ENCODE data around the gene LYPD4. TPM values are rescaled to one million over a fixed set of nuclear protein-coding genes. Genes with fewer than 3 reads are reported as not detected.
"Not testable (repeated sequence)": the region's sequence is repeated elsewhere in the genome, so short reads cannot be mapped to it uniquely, and the experiment has no call there.

The LYPD4 gene
- total RNA-seq, 2 experiments from 2014 or later: not detected

DNA sequence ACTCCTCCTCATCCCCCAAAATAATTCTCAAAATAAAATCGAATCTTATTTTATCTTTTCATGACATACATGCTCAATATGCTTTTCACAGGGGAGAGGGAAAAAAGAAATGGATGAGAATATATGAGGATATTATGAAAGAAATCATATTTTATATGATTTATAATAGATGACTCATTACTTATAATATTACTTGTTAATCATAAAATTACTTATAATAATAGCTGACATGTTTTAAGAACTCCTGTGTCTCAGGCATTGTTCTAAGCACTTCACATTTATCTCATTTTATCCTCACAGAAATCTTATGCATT is 51.1 kb downstream of the LYPD4 start:
- no peaks in the 10 kb centered on the region for H3K36me3 Mint-ChIP-seq
- POLR2A ChIA-PET: interaction anchor here (0.7 kb wide), 1 partner anchor 28 kb away, joined by 3 read pairs; no protein-coding TSS in a partner anchor
- no peaks in the 10 kb centered on the region for H3K9me3 Mint-ChIP-seq
- no peak overlapping the region for H3K27ac Mint-ChIP-seq
- peaks cover 36% of the 10 kb centered on the region for H3K27me3 Mint-ChIP-seq
- H3K4me1 Mint-ChIP-seq (ENCODE audit: low read depth): no peaks in the 10 kb centered on the region
- no peak for DNase-seq
- no peak overlapping the region for H3K4me3 Mint-ChIP-seq
- CTCF ChIA-PET: interaction anchor here (0.5 to 6.4 kb wide), 35 partner anchors 8 to 345 kb away, joined by 3 to 107 read pairs (median 4); partner anchors contain the start of genes CEACAM6 and RABAC1
- intact Hi-C loops (cut with micrococcal nuclease): loop anchor here (1.0 kb wide), 1 partner anchor 28 kb away; no protein-coding TSS in a partner anchor

DNA sequence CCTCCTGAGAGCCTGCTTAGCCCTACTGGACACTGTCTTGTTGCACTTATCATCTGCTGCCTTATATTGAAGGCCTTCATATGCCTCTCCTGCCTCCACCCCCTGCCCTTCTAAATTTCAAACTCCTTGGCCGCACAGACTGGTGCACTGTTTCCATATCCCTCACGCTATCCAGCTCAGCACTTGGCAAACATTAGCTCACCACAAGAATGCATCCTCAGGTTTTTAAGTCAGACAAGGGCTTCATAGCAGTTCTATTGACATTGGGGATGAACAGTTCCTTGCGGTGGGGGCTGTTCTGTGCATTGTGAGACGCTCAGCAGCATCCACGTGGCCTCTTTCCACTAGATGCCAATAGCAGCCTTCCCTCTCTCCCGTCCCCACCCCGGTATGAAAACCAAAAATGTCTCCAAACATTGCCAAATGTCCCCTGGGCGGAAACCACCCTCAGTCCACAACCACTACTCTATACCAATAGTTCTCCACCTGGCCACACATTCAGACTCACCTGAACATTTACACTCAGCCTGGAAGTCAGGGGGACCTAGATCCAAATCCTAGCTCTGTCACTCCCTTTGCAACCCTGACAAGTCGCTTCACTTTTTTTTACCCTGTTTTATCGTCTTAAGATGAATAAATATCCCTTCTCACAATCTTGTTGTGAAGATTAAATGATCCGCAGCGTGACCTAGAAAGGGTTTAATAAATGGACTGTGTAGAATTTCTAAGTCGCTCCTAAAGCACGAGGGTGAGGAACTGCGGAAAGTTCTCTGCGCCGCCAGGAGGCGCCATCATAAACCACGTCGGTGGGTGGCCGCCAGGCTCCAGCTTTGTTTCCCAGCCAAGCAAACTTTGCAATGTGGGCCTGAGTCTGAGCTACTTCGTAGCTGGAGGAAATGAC is 51.7 kb downstream of the LYPD4 start:
- H3K4me3 Mint-ChIP-seq: no peak overlapping the region
- H3K9me3 Mint-ChIP-seq: no peaks in the 10 kb centered on the region
- intact Hi-C loops (cut with micrococcal nuclease): loop anchor here (1.0 kb wide), 1 partner anchor 29 kb away; no protein-coding TSS in a partner anchor
- H3K4me1 Mint-ChIP-seq (ENCODE audit: low read depth): no peaks in the 10 kb centered on the region
- ChIA-PET POLR2A (interaction anchor here (0.7 kb wide), 1 partner anchor 28 kb away, joined by 3 read pairs; no protein-coding TSS in a partner anchor), CTCF (interaction anchor here (0.5 to 6.4 kb wide), 45 partner anchors 8 to 344 kb away, joined by 3 to 107 read pairs (median 4); partner anchors contain the start of genes CEACAM6 and RABAC1)
- no peak overlapping the region for H3K27ac Mint-ChIP-seq
- H3K27me3 Mint-ChIP-seq: peaks cover 35% of the 10 kb centered on the region
- peak; percentile 67 for DNase-seq
- H3K36me3 Mint-ChIP-seq: no peaks in the 10 kb centered on the region

DNA sequence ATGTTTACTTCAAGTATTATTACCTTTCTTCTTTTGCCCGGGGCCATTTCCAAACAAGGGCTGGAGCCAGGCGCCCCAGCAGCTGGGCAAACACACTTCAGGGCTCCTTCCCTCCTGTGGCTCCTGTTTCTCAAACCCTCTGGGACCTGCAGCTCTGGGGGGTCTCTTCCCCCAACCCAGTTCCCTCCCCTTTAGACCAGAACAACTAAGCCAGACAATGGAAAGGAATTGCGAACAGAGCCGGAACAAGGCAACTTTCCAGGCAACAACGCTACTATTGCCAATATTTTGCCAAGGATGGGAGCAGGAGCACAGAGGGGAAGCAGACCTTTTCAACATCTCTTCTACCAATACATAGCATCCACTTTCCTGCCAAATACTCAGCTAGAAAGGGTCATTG is 55.4 kb downstream of the LYPD4 start:
- intact Hi-C loops (cut with micrococcal nuclease); POLR2A ChIA-PET; H3K4me3 Mint-ChIP-seq; H3K36me3 Mint-ChIP-seq; H3K9me3 Mint-ChIP-seq; DNase-seq; H3K27ac Mint-ChIP-seq: not testable (repeated sequence)
- H3K4me1 Mint-ChIP-seq (ENCODE audit: low read depth): peaks cover 16% of the 10 kb centered on the region
- H3K27me3 Mint-ChIP-seq: peaks cover 51% of the 10 kb centered on the region
- CTCF ChIA-PET: interaction anchor here (1.8 kb wide), 1 partner anchor 36 kb away, joined by 7 read pairs; no protein-coding TSS in a partner anchor

DNA sequence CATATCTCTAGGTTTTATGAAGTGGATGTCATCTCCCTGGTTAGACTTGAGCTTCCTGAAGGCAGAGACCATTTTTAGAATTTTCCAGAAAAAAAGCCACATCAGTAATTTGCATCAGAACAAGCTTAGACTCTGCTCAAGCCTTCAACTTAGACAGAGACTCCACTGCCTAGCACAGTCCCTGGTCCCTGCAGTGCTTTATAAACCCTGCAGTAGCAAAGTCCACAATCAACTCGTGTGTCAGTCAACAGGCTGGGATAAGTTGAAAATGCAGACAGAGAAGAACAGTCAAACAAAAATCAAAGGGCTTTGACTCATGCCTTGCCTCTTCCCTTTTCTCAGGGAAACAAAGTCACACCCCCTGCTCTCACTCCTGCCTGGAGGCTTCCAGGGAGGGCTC is 56.0 kb downstream of the LYPD4 start:
- H3K9me3 Mint-ChIP-seq; CTCF ChIA-PET; H3K4me3 Mint-ChIP-seq; intact Hi-C loops (cut with micrococcal nuclease); POLR2A ChIA-PET; H3K27ac Mint-ChIP-seq; H3K36me3 Mint-ChIP-seq; DNase-seq: not testable (repeated sequence)
- Mint-ChIP-seq H3K4me1 (ENCODE audit: low read depth) (peaks cover 16% of the 10 kb centered on the region), H3K27me3 (peaks cover 52% of the 10 kb centered on the region)

Small RNA genes within 50 kb of the gene (microRNA-seq; reads per million reads assigned to microRNA genes)
- 1.2 reads per million for gene MIR6797 (ENCODE audit: borderline microRNAs expressed, borderline number of aligned reads, borderline replicate concordance)

Other genes with a start within 250 kb of the LYPD4 start
- not detected for gene CEACAM4, start 217.6 kb downstream of the LYPD4 start, total RNA-seq
- not detected for gene CEACAM7, start 156.4 kb downstream of the LYPD4 start, total RNA-seq
- gene CEACAM5, start 136.1 kb downstream of the LYPD4 start, total RNA-seq: not detected
- gene CEACAM6, start 89.2 kb downstream of the LYPD4 start, total RNA-seq: not detected
- gene CEACAM3, start 48.1 kb downstream of the LYPD4 start, total RNA-seq: not detected
- not detected for gene DMRTC2, start 359 bp upstream of the LYPD4 start, total RNA-seq
- 1,000 to 10,000 TPM; 3,181 to 3,314 TPM for gene RPS19, start 15.6 kb upstream of the LYPD4 start, total RNA-seq
- 1 to 10 TPM; 1.5 to 1.6 TPM for gene CD79A, start 32.6 kb upstream of the LYPD4 start, total RNA-seq
- gene ARHGEF1, start 38.5 kb upstream of the LYPD4 start, total RNA-seq: 100 to 1,000 TPM; 298 to 327 TPM
- gene ERFL, start 83.8 kb upstream of the LYPD4 start, total RNA-seq: 1 to 10 TPM; 1.3 to 2.0 TPM
- gene RABAC1, start 114.6 kb upstream of the LYPD4 start, total RNA-seq: 10 to 100 TPM; 64.9 to 68.4 TPM
- gene ATP1A3, start 149.5 kb upstream of the LYPD4 start, total RNA-seq: under 1 TPM; 0.64 to 0.85 TPM
- gene GRIK5, start 225.5 kb upstream of the LYPD4 start, total RNA-seq: under 1 TPM; 0.73 to 0.90 TPM
- 10 to 100 TPM; 12.2 to 13.2 TPM for gene ZNF574, start 231.5 kb upstream of the LYPD4 start, total RNA-seq

All from activated CD4-positive, alpha-beta memory T cell treated with anti-CD3 and anti-CD28 coated beads for 36 hours (primary cell).